Activated CD4-positive, alpha-beta memory T cell treated with anti-CD3 and anti-CD28 coated beads for 36 hours (primary cell): ENCODE data around the gene E2F3. TPM values are rescaled to one million over a fixed set of nuclear protein-coding genes. Genes with fewer than 3 reads are reported as not detected.
A peak's percentile ranks its signal among the peaks of the same experiment; 100 is the strongest.

Source experiments
- CTCF ChIA-PET: fragments of 350-600 bp; sonication (Branson Sonifier 250); formaldehyde crosslinking; loops from one replicate; lab custom pipeline; 2021; ENCODE audit warnings: antibody characterized with exemption, inconsistent platforms; lab: Charles Lee
- POLR2A ChIA-PET: fragments of 350-600 bp; sonication (Branson Sonifier 250); formaldehyde crosslinking; loops from one replicate; lab custom pipeline; 2021; ENCODE audit warnings: antibody characterized with exemption; lab: Charles Lee
- DNase-seq: peaks from one replicate; pipeline ENCODE4 v3.0.0-alpha.2; 2020
- H3K27ac Mint-ChIP-seq: one replicate; pipeline ENCODE4 v1.8.0; 2021; ENCODE audit warnings: mixed read lengths
- H3K27me3 Mint-ChIP-seq: one replicate; pipeline ENCODE4 v1.8.0; 2021; ENCODE audit warnings: mixed read lengths
- H3K36me3 Mint-ChIP-seq: one replicate; pipeline ENCODE4 v1.8.0; 2021; ENCODE audit warnings: mixed read lengths
- H3K4me1 Mint-ChIP-seq: one replicate; pipeline ENCODE4 v1.8.0; 2021; ENCODE audit warnings: low read depth, mixed read lengths
- H3K4me3 Mint-ChIP-seq: one replicate; pipeline ENCODE4 v1.8.0; 2021; ENCODE audit warnings: mild to moderate bottlenecking, mixed read lengths
- H3K9me3 Mint-ChIP-seq: one replicate; pipeline ENCODE4 v1.8.0; 2021; ENCODE audit warnings: mixed read lengths
- intact Hi-C: fragments of 100-400 bp; cut with micrococcal nuclease; formaldehyde crosslinking; loops from one replicate; pipeline ENCODE4 v1.15.1; 2023
- total RNA-seq, 2 experiments: library from RNA; stranded (reverse); gene quantifications; one replicate each; pipeline ENCODE4 v1.2.3, GENCODE V29; 2021

Gene E2F3
- total RNA-seq, 2 experiments from 2014 or later = 17.9 to 18.2 TPM

DNA sequence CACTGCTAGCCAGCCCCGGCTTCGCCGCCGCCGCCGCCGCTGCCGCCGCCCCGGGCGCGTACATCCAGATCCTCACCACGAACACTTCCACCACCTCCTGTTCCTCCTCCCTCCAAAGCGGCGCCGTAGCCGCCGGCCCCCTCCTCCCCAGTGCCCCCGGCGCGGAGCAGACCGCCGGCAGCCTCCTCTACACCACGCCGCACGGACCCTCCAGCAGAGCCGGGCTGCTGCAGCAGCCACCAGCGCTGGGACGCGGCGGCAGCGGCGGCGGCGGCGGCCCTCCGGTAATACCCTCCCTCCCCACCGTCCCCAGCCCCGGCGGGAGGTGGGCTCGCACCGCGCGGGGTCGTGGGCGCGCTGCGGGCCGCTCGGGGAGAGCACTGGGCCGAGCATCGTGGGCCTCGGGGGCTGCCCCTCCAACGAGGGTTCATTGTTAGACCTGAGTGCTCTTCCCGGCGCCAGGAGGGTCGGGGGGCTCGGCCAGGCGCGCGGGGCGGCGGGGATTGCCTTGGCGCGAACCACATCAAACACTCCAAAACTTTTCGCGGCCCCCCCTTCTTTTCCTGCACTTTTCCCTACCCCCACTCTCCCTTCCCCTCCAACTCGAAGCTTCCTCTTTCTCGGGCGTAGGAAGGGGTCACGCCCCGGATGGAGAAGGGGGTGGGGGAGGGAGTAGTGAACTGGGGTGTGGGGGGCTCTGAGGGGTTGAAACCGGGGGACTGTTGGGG lies 827 bp downstream of the E2F3 start:
- ChIA-PET CTCF (interaction anchor here (3.1 kb wide), 1 partner anchor 131 kb away, joined by 19 read pairs; the partner anchor contains the start of gene CDKAL1), POLR2A (interaction anchor here (0.5 to 2.9 kb wide), 6 partner anchors 83 to 301 kb away, joined by 3 to 29 read pairs (median 4); partner anchors contain the start of gene CDKAL1)
- Mint-ChIP-seq H3K4me3 (peak overlapping the region; percentile 97), H3K36me3 (peaks cover 14% of the 10 kb centered on the region), H3K27me3 (no peaks in the 10 kb centered on the region), H3K9me3 (no peaks in the 10 kb centered on the region), H3K4me1 (peaks cover 45% of the 10 kb centered on the region), H3K27ac (peak overlapping the region; percentile 98)
- intact Hi-C loops = loop anchor here (5.0 kb wide), 1 partner anchor 50 kb away; no protein-coding TSS in a partner anchor
- peak; percentile 52 for DNase-seq

DNA sequence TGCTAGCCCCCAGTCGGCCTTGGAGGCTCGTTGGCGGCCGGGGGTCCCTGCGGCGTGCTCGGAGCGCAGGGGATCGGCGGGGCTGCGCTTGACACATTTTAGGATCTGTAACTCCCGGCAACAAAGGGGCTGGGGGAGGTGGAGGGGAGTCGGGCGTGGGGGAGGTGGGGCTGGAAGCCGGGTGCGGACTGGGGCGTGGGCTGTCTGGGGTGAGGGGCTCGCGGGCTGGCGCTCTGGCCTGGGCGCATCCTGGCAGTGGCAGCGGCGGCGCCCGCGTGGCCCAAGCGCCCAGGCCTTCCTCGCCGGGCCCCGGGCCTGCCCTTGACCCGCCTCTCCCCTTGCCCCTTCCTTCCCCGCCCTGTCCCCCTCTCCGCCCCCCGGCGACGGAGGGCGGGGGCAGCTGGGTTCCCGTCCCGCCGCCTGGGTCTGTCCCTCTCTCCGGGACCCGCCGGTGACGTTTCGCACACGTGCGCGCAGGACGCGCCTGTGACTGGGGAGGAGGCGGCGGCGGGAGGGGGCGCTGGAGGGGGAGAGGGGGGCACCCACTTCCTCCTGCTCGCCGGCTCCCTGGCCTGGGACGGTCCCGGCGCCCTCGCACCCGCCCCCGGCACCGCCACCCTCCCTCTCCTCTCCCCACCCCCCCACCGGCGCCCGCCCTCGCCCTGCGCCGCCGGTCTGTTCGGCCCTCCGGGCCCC lies 1.5 kb downstream of the E2F3 start:
- Mint-ChIP-seq H3K4me1 (peaks cover 52% of the 10 kb centered on the region), H3K9me3 (no peaks in the 10 kb centered on the region), H3K36me3 (peaks cover 17% of the 10 kb centered on the region), H3K4me3 (peak overlapping the region; percentile 97), H3K27me3 (no peaks in the 10 kb centered on the region), H3K27ac (peak overlapping the region; percentile 96)
- ChIA-PET POLR2A (interaction anchor here (0.6 to 2.9 kb wide), 6 partner anchors 62 to 131 kb away, joined by 3 to 29 read pairs (median 4); partner anchors contain the start of gene CDKAL1), CTCF (interaction anchor here (1.7 to 3.1 kb wide), 3 partner anchors 35 to 130 kb away, joined by 5 to 25 read pairs (median 19); partner anchors contain the start of gene CDKAL1)
- peak; percentile 95 for DNase-seq
- intact Hi-C loops = loop anchor here (5.0 kb wide), 1 partner anchor 51 kb away; no protein-coding TSS in a partner anchor

DNA sequence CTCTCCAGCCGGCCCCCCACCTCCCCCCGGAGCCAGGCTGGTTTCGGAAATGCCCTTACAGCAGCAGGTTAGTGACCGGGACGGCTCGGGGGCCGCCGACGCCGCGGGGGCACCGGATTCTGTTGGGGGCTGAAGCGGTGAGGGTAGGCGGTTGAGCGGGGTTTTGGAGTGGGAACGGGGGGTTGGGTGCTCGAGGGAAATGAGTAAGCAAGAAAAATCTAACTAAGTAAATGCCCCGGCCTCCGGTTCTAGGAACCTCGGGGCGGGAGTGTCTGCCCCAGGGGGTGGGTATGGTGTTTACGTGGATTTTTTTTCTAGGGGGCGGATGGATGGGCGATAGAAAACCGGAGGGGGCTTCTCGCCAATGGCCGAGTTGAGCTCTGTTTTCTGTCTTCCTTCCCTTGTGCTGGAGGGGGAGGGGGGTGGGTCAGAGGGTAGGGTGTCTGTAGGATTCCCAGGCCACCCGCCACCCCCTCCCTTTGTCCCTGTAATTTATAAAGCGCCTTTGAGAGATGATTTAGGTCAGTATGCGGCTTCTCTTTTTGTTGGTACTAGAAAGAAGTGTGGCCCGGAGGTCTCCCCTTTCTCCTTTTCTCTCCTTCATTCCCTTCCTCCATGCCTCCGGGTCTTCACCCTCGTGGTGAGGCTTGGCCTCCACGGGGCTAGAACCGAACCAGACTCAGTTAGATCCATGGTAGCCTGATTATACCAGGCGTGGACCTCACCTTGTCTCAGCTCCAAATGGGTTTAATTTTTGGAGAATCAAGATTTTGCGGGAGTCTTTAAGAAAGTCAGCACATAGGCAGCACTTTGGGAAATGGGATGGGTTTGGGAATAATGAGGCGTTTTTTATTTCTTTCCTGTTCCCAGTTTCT lies 2.3 kb downstream of the E2F3 start:
- peak overlapping the region; percentile 97 for H3K4me3 Mint-ChIP-seq
- intact Hi-C loops = loop anchor here (1.0 to 5.0 kb wide), 4 partner anchors 52 to 125 kb away; no protein-coding TSS in a partner anchor
- H3K27me3 Mint-ChIP-seq = no peaks in the 10 kb centered on the region
- H3K36me3 Mint-ChIP-seq = peaks cover 17% of the 10 kb centered on the region
- H3K27ac Mint-ChIP-seq = peak overlapping the region; percentile 96
- peaks cover 60% of the 10 kb centered on the region for H3K4me1 Mint-ChIP-seq
- peak; percentile 87 for DNase-seq
- H3K9me3 Mint-ChIP-seq = no peaks in the 10 kb centered on the region
- CTCF ChIA-PET = interaction anchor here (0.6 to 3.1 kb wide), 24 partner anchors 10 to 284 kb away, joined by 3 to 39 read pairs (median 4); partner anchors contain the start of gene CDKAL1
- POLR2A ChIA-PET = interaction anchor here (0.9 to 2.9 kb wide), 8 partner anchors 11 to 130 kb away, joined by 3 to 29 read pairs (median 4); partner anchors contain the start of gene CDKAL1

DNA sequence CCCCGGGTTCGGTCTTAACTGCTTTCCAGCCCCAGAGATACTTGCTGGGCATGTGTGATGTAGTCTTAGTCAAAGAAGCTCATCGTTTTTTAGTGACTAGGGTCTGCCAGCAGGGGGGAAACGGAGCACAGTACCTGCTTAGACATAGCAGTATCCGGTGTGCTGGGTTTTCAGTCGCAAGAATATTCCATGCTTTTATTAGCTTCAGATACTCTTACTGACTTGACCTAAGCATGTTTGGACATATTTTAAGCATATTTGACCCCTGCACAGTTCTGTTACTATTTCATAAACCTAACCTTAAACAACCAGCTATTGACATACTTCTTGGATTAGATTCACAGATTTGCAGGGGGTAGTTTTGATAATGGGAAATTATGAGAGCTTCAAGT lies 3.0 kb downstream of the E2F3 start:
- Mint-ChIP-seq H3K4me3 (peak overlapping the region; percentile 97), H3K27ac (peak overlapping the region; percentile 96), H3K27me3 (no peaks in the 10 kb centered on the region), H3K36me3 (peaks cover 17% of the 10 kb centered on the region), H3K4me1 (peaks cover 62% of the 10 kb centered on the region), H3K9me3 (no peaks in the 10 kb centered on the region)
- peak; percentile 78 for DNase-seq
- POLR2A ChIA-PET = interaction anchor here (0.5 to 2.9 kb wide), 6 partner anchors 10 to 283 kb away, joined by 3 to 29 read pairs (median 4); partner anchors contain the start of gene CDKAL1
- CTCF ChIA-PET = interaction anchor here (0.6 to 3.1 kb wide), 26 partner anchors 9 to 284 kb away, joined by 3 to 39 read pairs (median 4); partner anchors contain the start of gene CDKAL1
- intact Hi-C loops = loop anchor here (1.0 to 5.0 kb wide), 4 partner anchors 52 to 125 kb away; no protein-coding TSS in a partner anchor

DNA sequence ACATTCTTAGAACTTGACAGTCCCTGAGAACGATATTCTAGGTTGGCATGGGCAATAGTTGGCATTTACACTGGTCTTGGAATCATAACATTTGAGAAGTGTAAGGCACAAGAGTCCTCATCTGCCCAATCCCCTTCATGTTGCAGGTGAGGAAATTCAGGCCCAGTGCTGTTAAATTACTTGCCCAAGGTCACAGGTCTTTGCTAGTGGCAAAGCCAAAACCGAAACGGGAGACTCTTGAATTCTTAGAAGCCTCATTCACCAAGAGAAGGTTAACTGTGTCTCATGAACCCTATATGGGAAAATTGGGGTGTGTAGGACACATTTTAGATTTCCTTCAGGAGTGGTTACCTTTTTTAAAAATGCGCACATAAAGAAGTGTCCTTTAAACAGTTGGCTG lies 7.2 kb downstream of the E2F3 start:
- no peak for DNase-seq
- Mint-ChIP-seq H3K27me3 (no peaks in the 10 kb centered on the region), H3K9me3 (no peaks in the 10 kb centered on the region), H3K36me3 (peaks cover 32% of the 10 kb centered on the region), H3K4me1 (peaks cover 82% of the 10 kb centered on the region), H3K4me3 (no peak overlapping the region), H3K27ac (peak overlapping the region; percentile 45)
- intact Hi-C loops = no loop called here
- ChIA-PET POLR2A (interaction anchor here (1.0 kb wide), 1 partner anchor 90 kb away, joined by 3 read pairs; no protein-coding TSS in a partner anchor), CTCF (no interaction called here)

DNA sequence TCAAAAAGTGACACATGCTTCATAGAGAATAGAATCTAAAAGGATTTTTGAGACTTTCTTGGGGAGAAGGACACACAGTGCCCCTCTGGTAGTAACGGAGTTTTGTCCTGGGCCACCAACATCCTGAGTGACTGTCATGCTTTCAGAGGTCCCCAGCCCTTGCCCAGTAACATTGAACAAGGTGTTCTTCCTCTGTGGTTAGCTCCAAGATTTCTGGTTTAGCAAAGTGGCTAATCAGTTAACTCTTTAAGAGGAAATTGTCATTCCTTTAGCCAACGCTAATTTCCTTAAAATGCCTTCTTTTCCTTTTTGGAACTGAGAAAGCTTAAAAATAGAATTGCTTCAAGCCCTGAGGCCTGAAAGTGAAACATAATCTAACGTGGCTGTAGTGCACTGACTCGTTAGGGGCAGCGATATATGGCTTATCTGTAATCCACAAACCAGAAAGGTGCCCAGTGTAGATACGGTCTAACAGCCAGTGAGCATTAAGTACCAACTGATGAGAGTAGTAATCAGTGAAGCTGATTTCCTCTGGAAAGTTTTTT lies 7.8 kb downstream of the E2F3 start:
- Mint-ChIP-seq H3K9me3 (no peaks in the 10 kb centered on the region), H3K4me3 (peak overlapping the region; percentile 26), H3K4me1 (peaks cover 83% of the 10 kb centered on the region), H3K36me3 (peaks cover 32% of the 10 kb centered on the region), H3K27ac (peak overlapping the region; percentile 58), H3K27me3 (no peaks in the 10 kb centered on the region)
- DNase-seq = peak; percentile 29
- intact Hi-C loops = no loop called here
- POLR2A ChIA-PET = interaction anchor here (1.0 kb wide), 1 partner anchor 90 kb away, joined by 3 read pairs; no protein-coding TSS in a partner anchor
- CTCF ChIA-PET = interaction anchor here (0.6 to 0.7 kb wide), 2 partner anchors 104 to 119 kb away, joined by 3 read pairs; no protein-coding TSS in a partner anchor

DNA sequence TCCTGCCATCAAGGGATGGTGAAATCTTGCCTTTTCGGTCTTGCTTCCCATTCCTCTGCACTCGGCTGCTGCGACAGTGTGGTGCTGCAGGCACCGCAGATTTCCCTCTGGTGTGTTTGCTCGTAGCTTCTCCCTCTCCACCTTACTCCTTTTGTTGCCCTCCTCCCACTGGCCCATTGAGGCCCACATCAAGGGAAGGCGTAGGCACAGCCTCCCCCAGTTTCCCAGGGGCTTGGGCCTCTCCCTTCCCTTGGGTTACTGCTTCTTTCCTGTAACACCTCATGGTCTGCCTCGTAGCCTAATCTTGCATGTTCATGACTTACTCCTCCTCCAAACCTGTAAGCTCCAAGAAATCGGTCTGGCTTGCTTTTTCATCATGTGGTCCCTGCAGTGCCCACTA lies 9.9 kb downstream of the E2F3 start:
- H3K4me3 Mint-ChIP-seq = no peak overlapping the region
- DNase-seq = no peak
- CTCF ChIA-PET = no interaction called here
- H3K36me3 Mint-ChIP-seq = peaks cover 27% of the 10 kb centered on the region
- H3K4me1 Mint-ChIP-seq = peaks cover 86% of the 10 kb centered on the region
- POLR2A ChIA-PET = interaction anchor here (0.7 to 1.1 kb wide), 2 partner anchors 10 to 131 kb away, joined by 3 read pairs; partner anchors contain the start of gene E2F3
- no peak overlapping the region for H3K27ac Mint-ChIP-seq
- intact Hi-C loops = no loop called here
- H3K9me3 Mint-ChIP-seq = no peaks in the 10 kb centered on the region
- H3K27me3 Mint-ChIP-seq = no peaks in the 10 kb centered on the region

DNA sequence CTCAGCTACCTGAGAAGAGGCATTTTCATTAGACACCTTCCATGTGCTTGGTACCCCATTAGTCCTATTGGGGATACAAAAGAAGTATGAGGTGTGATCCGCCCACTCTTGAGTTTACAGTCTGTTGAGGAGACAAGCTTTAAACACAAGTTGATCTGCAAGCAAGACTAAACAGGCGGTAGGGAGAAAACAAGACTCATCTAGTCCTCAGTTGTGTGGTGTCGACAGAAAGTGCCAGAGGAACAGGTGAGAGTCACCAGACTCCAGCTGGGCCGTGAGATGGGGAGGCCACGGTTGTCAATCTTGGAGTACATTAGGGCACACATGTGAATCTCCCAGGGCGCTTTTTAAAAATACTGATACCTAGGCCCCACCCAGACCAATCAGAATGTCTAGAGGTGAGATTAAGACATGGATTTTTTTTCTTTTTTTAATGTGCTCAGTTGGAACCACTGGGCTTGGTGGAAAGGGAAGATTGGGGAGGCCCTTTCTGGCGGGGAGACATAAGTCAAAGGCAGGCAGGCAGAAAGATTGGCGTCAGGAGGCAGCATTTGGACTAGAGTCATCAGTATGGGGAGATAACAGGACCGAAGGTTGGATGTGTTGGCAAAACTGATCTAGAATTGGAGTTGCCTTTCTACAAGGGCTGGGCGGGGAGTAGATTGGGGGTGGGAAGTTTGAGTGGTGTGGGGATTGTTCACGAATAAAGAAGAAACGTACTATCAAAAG lies 10.4 kb downstream of the E2F3 start:
- no peaks in the 10 kb centered on the region for H3K9me3 Mint-ChIP-seq
- no peak overlapping the region for H3K4me3 Mint-ChIP-seq
- POLR2A ChIA-PET = interaction anchor here (0.7 to 1.1 kb wide), 2 partner anchors 11 to 130 kb away, joined by 3 read pairs; partner anchors contain the start of gene E2F3
- H3K27ac Mint-ChIP-seq = no peak overlapping the region
- peaks cover 24% of the 10 kb centered on the region for H3K36me3 Mint-ChIP-seq
- CTCF ChIA-PET = no interaction called here
- intact Hi-C loops = no loop called here
- no peaks in the 10 kb centered on the region for H3K27me3 Mint-ChIP-seq
- H3K4me1 Mint-ChIP-seq = peaks cover 86% of the 10 kb centered on the region
- no peak for DNase-seq

DNA sequence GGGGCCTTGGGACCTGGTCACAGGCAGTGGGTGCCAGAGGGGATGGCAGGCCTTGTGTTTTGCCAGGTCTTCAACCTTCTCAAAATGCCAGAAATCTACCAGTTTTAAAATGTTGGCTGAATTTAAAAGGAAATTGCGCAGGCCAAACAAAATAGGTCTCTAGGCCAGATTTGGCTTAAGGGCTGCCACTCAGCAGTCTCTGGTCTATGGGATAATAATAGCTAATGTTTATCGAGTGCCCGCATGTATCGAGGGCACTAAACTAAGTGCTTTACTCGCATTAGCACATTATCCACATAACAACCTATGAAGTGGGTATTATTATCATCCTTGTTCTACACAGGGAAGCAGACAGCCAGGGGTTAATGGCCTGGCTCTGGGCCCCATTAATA lies 11.0 kb downstream of the E2F3 start:
- H3K4me3 Mint-ChIP-seq = no peak overlapping the region
- DNase-seq = no peak
- ChIA-PET POLR2A (no interaction called here), CTCF (interaction anchor here (2.1 kb wide), 1 partner anchor 8 kb away, joined by 9 read pairs; no protein-coding TSS in a partner anchor)
- no peaks in the 10 kb centered on the region for H3K9me3 Mint-ChIP-seq
- intact Hi-C loops = no loop called here
- H3K27ac Mint-ChIP-seq = no peak overlapping the region
- H3K4me1 Mint-ChIP-seq = peaks cover 82% of the 10 kb centered on the region
- H3K27me3 Mint-ChIP-seq = no peaks in the 10 kb centered on the region
- H3K36me3 Mint-ChIP-seq = peaks cover 23% of the 10 kb centered on the region

DNA sequence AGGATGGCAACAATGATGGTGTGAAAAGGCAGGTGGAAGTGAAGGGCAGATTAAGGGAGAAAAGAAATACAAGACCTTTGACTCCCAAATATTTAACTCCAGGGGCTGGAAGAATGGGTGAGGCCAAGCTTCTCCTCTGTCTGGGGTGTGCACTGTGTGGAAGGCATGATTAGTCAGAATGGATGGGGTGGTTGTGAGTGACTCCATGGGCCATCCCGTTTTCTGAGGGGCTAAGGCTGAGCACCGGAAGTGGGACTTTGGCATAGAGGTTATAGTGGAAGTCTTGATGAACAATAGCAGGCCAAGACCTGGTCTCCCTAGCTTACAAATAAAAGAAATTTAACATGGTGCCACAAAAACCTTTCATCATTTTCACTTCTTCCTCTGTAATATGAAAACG lies 12.1 kb downstream of the E2F3 start:
- POLR2A ChIA-PET = interaction anchor here (1.3 kb wide), 1 partner anchor 9 kb away, joined by 5 read pairs; no protein-coding TSS in a partner anchor
- no peak overlapping the region for H3K4me3 Mint-ChIP-seq
- H3K27me3 Mint-ChIP-seq = no peaks in the 10 kb centered on the region
- H3K27ac Mint-ChIP-seq = no peak overlapping the region
- intact Hi-C loops = no loop called here
- DNase-seq = no peak
- H3K4me1 Mint-ChIP-seq = peaks cover 80% of the 10 kb centered on the region
- no peaks in the 10 kb centered on the region for H3K9me3 Mint-ChIP-seq
- peaks cover 20% of the 10 kb centered on the region for H3K36me3 Mint-ChIP-seq
- CTCF ChIA-PET = interaction anchor here (2.1 kb wide), 1 partner anchor 9 kb away, joined by 9 read pairs; no protein-coding TSS in a partner anchor
